Mesothelial cell of epicardium (in vitro differentiated cells): Measurements from ENCODE around the gene TTC28. TPM values are rescaled to one million over a fixed set of nuclear protein-coding genes. Genes with fewer than 3 reads are reported as not detected.
A peak's percentile ranks its signal among the peaks of the same experiment; 100 is the strongest.

Source experiments
- DNase-seq, 2 experiments: peaks; one replicate each; pipeline ENCODE4 v3.0.0; 2021; ENCODE audit warnings: low spot score in 2 of 2; ENCODE audit not compliant: unreplicated experiment in 2 of 2
- H3K27ac Mint-ChIP-seq: 2 replicates; pipeline ENCODE4 v1.8.0; 2021; ENCODE audit warnings: mixed read lengths
- H3K27me3 Mint-ChIP-seq: 2 replicates; pipeline ENCODE4 v1.8.0; 2021; ENCODE audit warnings: low read depth, mixed read lengths
- H3K36me3 Mint-ChIP-seq: 2 replicates; pipeline ENCODE4 v1.8.0; 2021; ENCODE audit warnings: mixed read lengths
- H3K4me1 Mint-ChIP-seq: 2 replicates; pipeline ENCODE4 v1.8.0; 2021; ENCODE audit warnings: mixed read lengths
- H3K4me3 Mint-ChIP-seq: 2 replicates; pipeline ENCODE4 v1.8.0; 2021; ENCODE audit warnings: mild to moderate bottlenecking, moderate library complexity, mixed read lengths
- H3K9me3 Mint-ChIP-seq: 2 replicates; pipeline ENCODE4 v1.8.0; 2021; ENCODE audit warnings: mixed read lengths
- total RNA-seq: library from RNA; stranded (reverse); gene quantifications from 3 replicates; pipeline ENCODE4 v1.2.1, GENCODE V29; 2021
- TF ChIP-seq, protein P1 (sequence below): fragments of 200-600 bp; sonication (generic); IDR thresholded peaks from one replicate; pipeline ENCODE4 v1.5.0; 2021; ENCODE audit warnings: antibody characterized with exemption; ENCODE audit not compliant: unreplicated experiment

TTC28 gene
- total RNA-seq, 1 donor from 2014 or later, result 95.9 TPM

DNA sequence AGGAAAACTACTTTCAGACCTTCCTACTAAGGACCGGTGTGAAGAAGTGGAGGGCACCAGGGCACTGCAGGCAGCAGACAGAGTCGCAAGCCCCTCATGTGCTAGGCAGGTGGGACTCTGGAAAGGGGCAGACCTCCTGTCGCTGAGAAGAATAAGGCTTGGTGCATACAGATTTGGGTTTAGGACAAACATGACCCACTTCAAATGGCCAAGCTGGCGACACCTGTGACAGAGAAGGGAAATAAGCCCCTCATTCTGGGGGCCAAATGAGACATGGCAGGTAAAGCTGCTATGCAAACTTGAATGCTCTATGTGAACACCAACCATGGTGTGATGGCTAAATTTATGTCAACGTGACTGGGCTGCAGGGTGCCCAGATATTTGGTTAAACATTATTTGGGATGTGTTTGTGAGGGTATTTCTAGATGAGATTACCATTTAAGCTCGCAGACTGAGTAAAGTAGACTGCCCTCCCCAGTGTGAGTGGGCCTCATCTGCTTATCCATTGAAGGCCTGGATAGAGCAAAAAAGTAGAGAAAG is 648.2 kb downstream of the TTC28 start:
- Mint-ChIP-seq H3K9me3 (no peaks in the 10 kb centered on the region), H3K27me3 (no peaks in the 10 kb centered on the region), H3K36me3 (no peaks in the 10 kb centered on the region), H3K27ac (no peak overlapping the region), H3K4me3 (no peak overlapping the region), H3K4me1 (peaks cover 62% of the 10 kb centered on the region)
- DNase-seq, result no peak
- TF ChIP-seq, protein P1, sequence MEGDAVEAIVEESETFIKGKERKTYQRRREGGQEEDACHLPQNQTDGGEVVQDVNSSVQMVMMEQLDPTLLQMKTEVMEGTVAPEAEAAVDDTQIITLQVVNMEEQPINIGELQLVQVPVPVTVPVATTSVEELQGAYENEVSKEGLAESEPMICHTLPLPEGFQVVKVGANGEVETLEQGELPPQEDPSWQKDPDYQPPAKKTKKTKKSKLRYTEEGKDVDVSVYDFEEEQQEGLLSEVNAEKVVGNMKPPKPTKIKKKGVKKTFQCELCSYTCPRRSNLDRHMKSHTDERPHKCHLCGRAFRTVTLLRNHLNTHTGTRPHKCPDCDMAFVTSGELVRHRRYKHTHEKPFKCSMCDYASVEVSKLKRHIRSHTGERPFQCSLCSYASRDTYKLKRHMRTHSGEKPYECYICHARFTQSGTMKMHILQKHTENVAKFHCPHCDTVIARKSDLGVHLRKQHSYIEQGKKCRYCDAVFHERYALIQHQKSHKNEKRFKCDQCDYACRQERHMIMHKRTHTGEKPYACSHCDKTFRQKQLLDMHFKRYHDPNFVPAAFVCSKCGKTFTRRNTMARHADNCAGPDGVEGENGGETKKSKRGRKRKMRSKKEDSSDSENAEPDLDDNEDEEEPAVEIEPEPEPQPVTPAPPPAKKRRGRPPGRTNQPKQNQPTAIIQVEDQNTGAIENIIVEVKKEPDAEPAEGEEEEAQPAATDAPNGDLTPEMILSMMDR, result no peak

DNA sequence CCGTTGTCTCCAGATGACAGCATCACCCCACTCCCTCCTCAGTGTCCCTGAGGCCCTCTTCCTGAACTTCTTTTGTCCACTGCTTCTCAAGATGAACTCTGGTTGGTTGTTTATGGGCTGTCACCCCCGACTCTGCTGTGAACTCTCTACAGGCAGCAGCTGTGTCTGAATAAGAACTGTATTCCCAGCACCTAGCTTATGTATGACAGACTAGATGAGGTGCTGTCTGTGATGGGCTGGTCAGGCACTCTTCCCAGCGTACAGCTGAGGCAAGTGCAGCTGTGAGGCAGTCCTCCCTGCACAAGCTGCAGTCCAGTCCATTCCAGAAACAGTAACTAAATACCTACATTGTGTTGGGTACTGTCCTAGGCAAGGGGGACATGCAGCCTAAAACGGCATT is 649.2 kb downstream of the TTC28 start:
- no peak for DNase-seq
- Mint-ChIP-seq H3K36me3 (no peaks in the 10 kb centered on the region), H3K27ac (peak overlapping the region; percentile 9), H3K4me3 (no peak overlapping the region), H3K27me3 (no peaks in the 10 kb centered on the region), H3K9me3 (no peaks in the 10 kb centered on the region), H3K4me1 (peaks cover 53% of the 10 kb centered on the region)
- TF ChIP-seq, protein P1, result no peak

GRCh38 chr22:28029956-28030355 is 649.7 kb downstream of the TTC28 start:
- DNase-seq, result no peak
- no peaks in the 10 kb centered on the region for H3K27me3 Mint-ChIP-seq
- peak overlapping the region; percentile 9 for H3K27ac Mint-ChIP-seq
- H3K9me3 Mint-ChIP-seq, result no peaks in the 10 kb centered on the region
- TF ChIP-seq, protein P1, result no peak
- peaks cover 48% of the 10 kb centered on the region for H3K4me1 Mint-ChIP-seq
- H3K4me3 Mint-ChIP-seq, result no peak overlapping the region
- peaks cover 3% of the 10 kb centered on the region for H3K36me3 Mint-ChIP-seq

- Mint-ChIP-seq H3K36me3 (peaks cover 4% of the 10 kb centered on the region), H3K4me1 (peaks cover 42% of the 10 kb centered on the region), H3K4me3 (no peak overlapping the region), H3K27ac (no peak overlapping the region), H3K27me3 (no peaks in the 10 kb centered on the region), H3K9me3 (no peaks in the 10 kb centered on the region)
- TF ChIP-seq, protein P1, result no peak
- DNase-seq, result no peak
Measured at GRCh38 chr22:28029201-28029948, 650.3 kb downstream of the TTC28 start.

- TF ChIP-seq, protein P1, result no peak
- Mint-ChIP-seq H3K36me3 (peaks cover 4% of the 10 kb centered on the region), H3K27ac (no peak overlapping the region), H3K27me3 (no peaks in the 10 kb centered on the region), H3K4me1 (peaks cover 26% of the 10 kb centered on the region), H3K9me3 (no peaks in the 10 kb centered on the region), H3K4me3 (no peak overlapping the region)
- peak in 1 of 2 experiments; percentile 34 for DNase-seq
Measured at GRCh38 chr22:28027453-28028448, 651.9 kb downstream of the TTC28 start.
